Astrocyte (in vitro differentiated cells and primary cell): ENCODE data around the gene AGT.
"Not testable (repeated sequence)": the region's sequence is repeated elsewhere in the genome, so short reads cannot be mapped to it uniquely, and the experiment has no call there.

Source experiments
- CTCF ChIP-seq: IDR thresholded peaks from 2 replicates; pipeline ENCODE4 v1.5.1; 2011; ENCODE audit warnings: low read depth, mild to moderate bottlenecking, inconsistent platforms, low read length, moderate library complexity; ENCODE audit not compliant: insufficient read depth
- EZH2 ChIP-seq: IDR thresholded peaks from 2 replicates; pipeline ENCODE4 v1.6.1; 2012; ENCODE audit warnings: mild to moderate bottlenecking, low read length, inconsistent platforms; ENCODE audit not compliant: insufficient read depth

GRCh38 chr1:230656719-230657118, 57.2 kb downstream of the AGT start:
- not testable (repeated sequence) for TF ChIP-seq CTCF, EZH2
